GM12878 (cell line): Measurements from ENCODE around the gene NSL1. TPM values are rescaled to one million over a fixed set of nuclear protein-coding genes. Genes with fewer than 3 reads are reported as not detected.
A peak's percentile ranks its signal among the peaks of the same experiment; 100 is the strongest.

Source experiments
- ATAC-seq: fragments of 200-7000 bp; cut with Tn5 transposase; 3 replicates; pipeline ENCODE4 v1.9.1; 2020; ENCODE audit warnings: mild to moderate bottlenecking, moderate library complexity
- BruUV-seq: library from RNA; stranded (reverse); fragments of 400-500 nt; replicated peaks from 2 replicates; lab custom pipeline; 2021; lab: Mats Ljungman, UMichigan
- CTCF ChIA-PET: fragments of 300-600 bp; sonication (Branson Sonifier 250); formaldehyde crosslinking; extraction: SDS; loops from one replicate; lab custom pipeline; 2021; ENCODE audit warnings: inconsistent platforms; lab: Yijun Ruan, JAX
- POLR2A ChIA-PET: fragments of 350-600 bp; formaldehyde crosslinking; extraction: SDS; loops from one replicate; lab custom pipeline; 2021; ENCODE audit warnings: inconsistent platforms; lab: Charles Lee
- RAD21 ChIA-PET: fragments of 300-600 bp; sonication (Branson Sonifier 250); formaldehyde crosslinking; loops from one replicate; lab custom pipeline; 2023; ENCODE audit warnings: antibody characterized with exemption; ENCODE audit not compliant: unreplicated experiment; lab: Charles Lee
- SMC1A ChIA-PET: fragments of 300-600 bp; sonication (Branson Sonifier 250); formaldehyde crosslinking; loops from one replicate; lab custom pipeline; 2023; ENCODE audit not compliant: unreplicated experiment, uncharacterized antibody; lab: Charles Lee
- DNase-seq: peaks from one replicate; pipeline ENCODE4 v3.0.0-alpha.2; 2011; ENCODE audit warnings: low read depth, low spot score
- FAIRE-seq: peaks from 3 replicates; lab custom pipeline; 2011; peaks lifted over from hg19 to GRCh38; lab: Jason Lieb, UNC
- H2AFZ ChIP-seq: 2 replicates; pipeline ENCODE4 v1.6.0; 2011; ENCODE audit warnings: low read depth, low read length, control low read depth; ENCODE audit not compliant: control insufficient read depth
- H3K27ac ChIP-seq: 2 replicates; pipeline ENCODE4 v1.5.1; 2011; ENCODE audit warnings: control low read depth; ENCODE audit not compliant: control insufficient read depth, insufficient read depth
- H3K27me3 ChIP-seq, 2 experiments: replicated peaks in 1 of 2; 2 replicates each; pipeline versions ENCODE4 v1.6.0 to v1.6.1; 2011; ENCODE audit warnings: low read length in 1 of 2; ENCODE audit not compliant: control insufficient read depth in 2 of 2, insufficient read depth in 2 of 2
- H3K36me3 ChIP-seq, 2 experiments: 2 replicates each; pipeline ENCODE4 v1.5.1; 2011; ENCODE audit warnings: low read length in 1 of 2; ENCODE audit not compliant: control insufficient read depth in 2 of 2, insufficient read depth in 2 of 2
- H3K4me1 ChIP-seq: 2 replicates; pipeline ENCODE4 v1.6.1; 2011; ENCODE audit warnings: mild to moderate bottlenecking, low read length, moderate library complexity, mixed read lengths; ENCODE audit not compliant: control insufficient read depth, insufficient read depth
- H3K4me2 ChIP-seq: 2 replicates; pipeline ENCODE4 v1.6.0; 2011; ENCODE audit warnings: control low read depth; ENCODE audit not compliant: control insufficient read depth, insufficient read depth
- H3K4me3 ChIP-seq: fragments of 200-600 bp; sonication (generic); 2 replicates; pipeline ENCODE4 v1.5.1; 2016
- H3K79me2 ChIP-seq: 2 replicates; pipeline ENCODE4 v1.6.0; 2011; ENCODE audit warnings: low read length; ENCODE audit not compliant: control insufficient read depth, insufficient read depth
- H3K9ac ChIP-seq: 2 replicates; pipeline ENCODE4 v1.8.0; 2011; ENCODE audit warnings: low read length, control low read depth, mixed read lengths; ENCODE audit not compliant: control insufficient read depth, insufficient read depth
- H3K9me3 ChIP-seq: replicated peaks from 3 replicates; pipeline ENCODE4 v1.5.1; 2011; ENCODE audit warnings: mild to moderate bottlenecking, low read length; ENCODE audit not compliant: control insufficient read depth, insufficient read depth
- H4K20me1 ChIP-seq: 2 replicates; pipeline ENCODE4 v1.6.0; 2011; ENCODE audit not compliant: control insufficient read depth, insufficient read depth
- BCL11A ChIP-seq: IDR thresholded peaks from 2 replicates; pipeline ENCODE4 v1.6.1; 2011; ENCODE audit warnings: low read depth, low read length
- BMI1 ChIP-seq: fragments of 450-650 bp; IDR thresholded peaks from 2 replicates; pipeline ENCODE4 v1.6.1; 2016; ENCODE audit warnings: mild to moderate bottlenecking, moderate library complexity, borderline replicate concordance
- CREB1 ChIP-seq: IDR thresholded peaks from 2 replicates; pipeline ENCODE4 v1.6.1; 2012; ENCODE audit warnings: low read depth, mild to moderate bottlenecking, inconsistent platforms
- ESRRA ChIP-seq: IDR thresholded peaks from 2 replicates; pipeline ENCODE4 v1.6.1; 2012; ENCODE audit warnings: mild to moderate bottlenecking, low read length, improper control_type of control experiment
- NFXL1 ChIP-seq: fragments of 450-650 bp; IDR thresholded peaks from 2 replicates; pipeline ENCODE4 v1.6.1; 2017; ENCODE audit warnings: antibody characterized with exemption, mild to moderate bottlenecking, borderline replicate concordance
- POLR2AphosphoS2 ChIP-seq: IDR thresholded peaks from 2 replicates; pipeline ENCODE4 v1.6.1; 2011; ENCODE audit warnings: low read depth, mild to moderate bottlenecking, low read length, improper control_type of control experiment, moderate library complexity
- SKIL ChIP-seq: fragments of 450-650 bp; IDR thresholded peaks from 2 replicates; pipeline ENCODE4 v1.6.1; 2017; ENCODE audit warnings: mild to moderate bottlenecking, low read depth, inconsistent platforms; ENCODE audit not compliant: poor library complexity, severe bottlenecking
- SUZ12 ChIP-seq: fragments of 200-600 bp; sonication (generic); IDR thresholded peaks from one replicate; pipeline ENCODE4 v1.6.1; 2018; ENCODE audit warnings: antibody characterized with exemption, mild to moderate bottlenecking; ENCODE audit not compliant: unreplicated experiment
- TCF7 ChIP-seq: IDR thresholded peaks from 2 replicates; pipeline ENCODE4 v1.6.1; 2014; ENCODE audit warnings: antibody characterized with exemption, borderline replicate concordance
- ZNF217 ChIP-seq: fragments of 450-650 bp; IDR thresholded peaks from 2 replicates; pipeline ENCODE4 v1.6.1; 2017; ENCODE audit warnings: antibody characterized with exemption, mild to moderate bottlenecking
- ZNF274 ChIP-seq: IDR thresholded peaks from one replicate; pipeline ENCODE4 v1.8.0; 2011; ENCODE audit not compliant: insufficient read length, insufficient read depth
- WGBS: methylation state at CpG from one replicate; pipeline ENCODE4 v1.1.6; 2016; ENCODE audit warnings: low lambda C conversion rate; ENCODE audit not compliant: insufficient replicate concordance, insufficient coverage; ENCODE audit errors: missing lambda C conversion rate; 5-methylcytosine and 5-hydroxymethylcytosine counted together
- in situ Hi-C: fragments of 300-500 bp; cut with MboI; formaldehyde crosslinking; loops from 9 replicates; pipeline ENCODE4 v1.14.3; 2018; ENCODE audit warnings: mixed read lengths
- intact Hi-C: fragments of 100-400 bp; cut with micrococcal nuclease; formaldehyde crosslinking; loops from one replicate; pipeline ENCODE4 v1.14.2; 2022; ENCODE audit not compliant: unreplicated experiment
- polyA plus RNA-seq, 11 experiments: library from polyadenylated mRNA; depleted of rRNA in 4 of 11; unstranded in 6 of 11; stranded (reverse) in 5 of 11; fragments of >200 nt; fragmentation: Nextera tagmentation in 4 of 11; fragmentation: Illumina TruSeq in 1 of 11; extraction: Ambion mirVana in 4 of 11; extraction: Trizol in 1 of 11; gene quantifications; 1 replicate in 1 of 11; 2 replicates in 10 of 11; pipeline versions ENCODE4 v1.2.1 to v1.2.3, GENCODE V29; 2011 to 2016; ENCODE audit warnings: inconsistent platforms in 2 of 11, missing spikeins in 2 of 11, low read depth in 1 of 11
- total RNA-seq, 4 experiments: library from RNA; depleted of rRNA in 3 of 4; stranded (reverse); fragments of >200 nt in 3 of 4; fragmentation: Illumina TruSeq in 1 of 4; extraction: Trizol in 1 of 4; gene quantifications; 2 replicates each; pipeline versions ENCODE4 v1.2.1 to v1.2.3, GENCODE V29; 2013 to 2021
- TF ChIP-seq, protein P1 (sequence below): fragments of 450-650 bp; IDR thresholded peaks from 2 replicates; pipeline ENCODE4 v1.6.1; 2016; ENCODE audit warnings: mild to moderate bottlenecking
- TF ChIP-seq, protein P2 (sequence below): IDR thresholded peaks from 2 replicates; pipeline ENCODE4 v1.6.1; 2011; ENCODE audit warnings: mild to moderate bottlenecking, low read depth, low read length, moderate library complexity; ENCODE audit not compliant: insufficient replicate concordance
- TF ChIP-seq, protein P3 (sequence below): IDR thresholded peaks from 2 replicates; pipeline ENCODE4 v1.6.1; 2012; ENCODE audit warnings: mild to moderate bottlenecking, low read depth, low read length

Gene NSL1
- total and polyA plus RNA-seq, 10 of the 15 experiments (the other 5 are each of a cell fraction or from before 2014, with no cell fraction given): 36.7 to 74.2 (median 46.4) TPM

GRCh38 chr1:212680680-212681389 lies 110.7 kb downstream of the NSL1 start:
- 21% methylated on average over 4 of the region's 4 CpGs for WGBS
- no TSS peak for BruUV-seq
- no peaks in the 10 kb centered on the region for H3K79me2 ChIP-seq
- TF ChIP-seq, protein P1, sequence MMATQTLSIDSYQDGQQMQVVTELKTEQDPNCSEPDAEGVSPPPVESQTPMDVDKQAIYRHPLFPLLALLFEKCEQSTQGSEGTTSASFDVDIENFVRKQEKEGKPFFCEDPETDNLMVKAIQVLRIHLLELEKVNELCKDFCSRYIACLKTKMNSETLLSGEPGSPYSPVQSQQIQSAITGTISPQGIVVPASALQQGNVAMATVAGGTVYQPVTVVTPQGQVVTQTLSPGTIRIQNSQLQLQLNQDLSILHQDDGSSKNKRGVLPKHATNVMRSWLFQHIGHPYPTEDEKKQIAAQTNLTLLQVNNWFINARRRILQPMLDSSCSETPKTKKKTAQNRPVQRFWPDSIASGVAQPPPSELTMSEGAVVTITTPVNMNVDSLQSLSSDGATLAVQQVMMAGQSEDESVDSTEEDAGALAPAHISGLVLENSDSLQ: no peak
- TF ChIP-seq ESRRA: no peak
- TF ChIP-seq, protein P2, sequence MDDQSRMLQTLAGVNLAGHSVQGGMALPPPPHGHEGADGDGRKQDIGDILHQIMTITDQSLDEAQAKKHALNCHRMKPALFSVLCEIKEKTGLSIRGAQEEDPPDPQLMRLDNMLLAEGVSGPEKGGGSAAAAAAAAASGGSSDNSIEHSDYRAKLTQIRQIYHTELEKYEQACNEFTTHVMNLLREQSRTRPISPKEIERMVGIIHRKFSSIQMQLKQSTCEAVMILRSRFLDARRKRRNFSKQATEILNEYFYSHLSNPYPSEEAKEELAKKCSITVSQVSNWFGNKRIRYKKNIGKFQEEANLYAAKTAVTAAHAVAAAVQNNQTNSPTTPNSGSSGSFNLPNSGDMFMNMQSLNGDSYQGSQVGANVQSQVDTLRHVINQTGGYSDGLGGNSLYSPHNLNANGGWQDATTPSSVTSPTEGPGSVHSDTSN: no peak
- no peak for TF ChIP-seq ZNF274
- no peak for TF ChIP-seq NFXL1
- TF ChIP-seq, protein P3, sequence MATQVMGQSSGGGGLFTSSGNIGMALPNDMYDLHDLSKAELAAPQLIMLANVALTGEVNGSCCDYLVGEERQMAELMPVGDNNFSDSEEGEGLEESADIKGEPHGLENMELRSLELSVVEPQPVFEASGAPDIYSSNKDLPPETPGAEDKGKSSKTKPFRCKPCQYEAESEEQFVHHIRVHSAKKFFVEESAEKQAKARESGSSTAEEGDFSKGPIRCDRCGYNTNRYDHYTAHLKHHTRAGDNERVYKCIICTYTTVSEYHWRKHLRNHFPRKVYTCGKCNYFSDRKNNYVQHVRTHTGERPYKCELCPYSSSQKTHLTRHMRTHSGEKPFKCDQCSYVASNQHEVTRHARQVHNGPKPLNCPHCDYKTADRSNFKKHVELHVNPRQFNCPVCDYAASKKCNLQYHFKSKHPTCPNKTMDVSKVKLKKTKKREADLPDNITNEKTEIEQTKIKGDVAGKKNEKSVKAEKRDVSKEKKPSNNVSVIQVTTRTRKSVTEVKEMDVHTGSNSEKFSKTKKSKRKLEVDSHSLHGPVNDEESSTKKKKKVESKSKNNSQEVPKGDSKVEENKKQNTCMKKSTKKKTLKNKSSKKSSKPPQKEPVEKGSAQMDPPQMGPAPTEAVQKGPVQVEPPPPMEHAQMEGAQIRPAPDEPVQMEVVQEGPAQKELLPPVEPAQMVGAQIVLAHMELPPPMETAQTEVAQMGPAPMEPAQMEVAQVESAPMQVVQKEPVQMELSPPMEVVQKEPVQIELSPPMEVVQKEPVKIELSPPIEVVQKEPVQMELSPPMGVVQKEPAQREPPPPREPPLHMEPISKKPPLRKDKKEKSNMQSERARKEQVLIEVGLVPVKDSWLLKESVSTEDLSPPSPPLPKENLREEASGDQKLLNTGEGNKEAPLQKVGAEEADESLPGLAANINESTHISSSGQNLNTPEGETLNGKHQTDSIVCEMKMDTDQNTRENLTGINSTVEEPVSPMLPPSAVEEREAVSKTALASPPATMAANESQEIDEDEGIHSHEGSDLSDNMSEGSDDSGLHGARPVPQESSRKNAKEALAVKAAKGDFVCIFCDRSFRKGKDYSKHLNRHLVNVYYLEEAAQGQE: no peak
- TF ChIP-seq BCL11A: no peak
- TF ChIP-seq POLR2AphosphoS2: no peak
- no peak for TF ChIP-seq BMI1
- no peak for TF ChIP-seq CREB1
- TF ChIP-seq TCF7: no peak
- TF ChIP-seq ZNF217: no peak
- TF ChIP-seq SUZ12: no peak
- TF ChIP-seq SKIL: no peak
- no peak overlapping the region for H3K4me3 ChIP-seq
- H2AFZ ChIP-seq: no peak overlapping the region; the same call in 1 of the 2 replicates
- in situ Hi-C loops (no loop called here), intact Hi-C loops (no loop called here)
- no peaks in the 10 kb centered on the region for H4K20me1 ChIP-seq
- SMC1A ChIA-PET: interaction anchor here (0.6 to 4.0 kb wide), 7 partner anchors 12 to 298 kb away, joined by 3 to 38 read pairs (median 3); no protein-coding TSS in a partner anchor
- no peak for DNase-seq
- no peaks in the 10 kb centered on the region for H3K36me3 ChIP-seq
- RAD21 ChIA-PET: interaction anchor here (1.0 to 4.3 kb wide), 3 partner anchors 14 to 204 kb away, joined by 3 to 59 read pairs (median 4); no protein-coding TSS in a partner anchor
- H3K4me1 ChIP-seq: peaks cover 74% of the 10 kb centered on the region
- no peak overlapping the region for H3K9ac ChIP-seq
- CTCF ChIA-PET: interaction anchor here (1.2 kb wide), 4 partner anchors 8 to 334 kb away, joined by 3 to 5 read pairs (median 4); no protein-coding TSS in a partner anchor
- no peak overlapping the region for H3K4me2 ChIP-seq
- no peak for FAIRE-seq
- no peaks in the 10 kb centered on the region for H3K9me3 ChIP-seq
- POLR2A ChIA-PET: interaction anchor here (4.7 kb wide), 1 partner anchor 17 kb away, joined by 29 read pairs; the partner anchor contains the start of gene BATF3
- no peak for ATAC-seq
- H3K27me3 ChIP-seq: no peaks in the 10 kb centered on the region
- H3K27ac ChIP-seq: 0 out of 2 replicates have a peak overlapping the region, but pooled peaks have one; percentile 27
